Kidney capillary endothelial cell (primary cell): ENCODE data around the gene TRPC4.
"Not testable (repeated sequence)": the region's sequence is repeated elsewhere in the genome, so short reads cannot be mapped to it uniquely, and the experiment has no call there.

Experiments used
- DNase-seq: peaks from one replicate; pipeline ENCODE4 v3.0.0-alpha.2; 2018; ENCODE audit warnings: low spot score

Gene TRPC4

GRCh38 chr13:37816276-37816675 lies 53.3 kb downstream of the TRPC4 start:
- no peak for DNase-seq

- DNase-seq, result no peak
Measured at GRCh38 chr13:37811441-37811840, 58.1 kb downstream of the TRPC4 start.

- no peak for DNase-seq
Measured at GRCh38 chr13:37806666-37807065, 62.9 kb downstream of the TRPC4 start.

GRCh38 chr13:37797631-37798030 lies 71.9 kb downstream of the TRPC4 start:
- no peak for DNase-seq

- DNase-seq, result not testable (repeated sequence)
Measured at GRCh38 chr13:37796795-37797194, 72.8 kb downstream of the TRPC4 start.

GRCh38 chr13:37795326-37795725 lies 74.2 kb downstream of the TRPC4 start:
- no peak for DNase-seq

GRCh38 chr13:37791699-37792098 lies 77.9 kb downstream of the TRPC4 start:
- no peak for DNase-seq

GRCh38 chr13:37788346-37788745 lies 81.2 kb downstream of the TRPC4 start:
- no peak for DNase-seq

GRCh38 chr13:37777676-37778075 lies 91.9 kb downstream of the TRPC4 start:
- no peak for DNase-seq

GRCh38 chr13:37775871-37776270 lies 93.7 kb downstream of the TRPC4 start:
- no peak for DNase-seq

GRCh38 chr13:37772644-37773043 lies 96.9 kb downstream of the TRPC4 start:
- no peak for DNase-seq

- no peak for DNase-seq
Measured at GRCh38 chr13:37769545-37769944, 100.0 kb downstream of the TRPC4 start.

- DNase-seq, result no peak
Measured at GRCh38 chr13:37769078-37769477, 100.5 kb downstream of the TRPC4 start.

GRCh38 chr13:37766502-37766901 lies 103.1 kb downstream of the TRPC4 start:
- DNase-seq, result no peak

GRCh38 chr13:37755349-37755748 lies 114.2 kb downstream of the TRPC4 start:
- no peak for DNase-seq

GRCh38 chr13:37753776-37754175 lies 115.8 kb downstream of the TRPC4 start:
- no peak for DNase-seq

- DNase-seq, result no peak
Measured at GRCh38 chr13:37752146-37752545, 117.4 kb downstream of the TRPC4 start.

- DNase-seq, result no peak
Measured at GRCh38 chr13:37751025-37751424, 118.5 kb downstream of the TRPC4 start.

- no peak for DNase-seq
Measured at GRCh38 chr13:37748913-37749312, 120.7 kb downstream of the TRPC4 start.

GRCh38 chr13:37747071-37747612 lies 122.4 kb downstream of the TRPC4 start:
- DNase-seq, result no peak

- DNase-seq, result no peak
Measured at GRCh38 chr13:37741536-37741935, 128.0 kb downstream of the TRPC4 start.

- DNase-seq, result no peak
Measured at GRCh38 chr13:37736045-37736444, 133.5 kb downstream of the TRPC4 start.

GRCh38 chr13:37735293-37735692 lies 134.3 kb downstream of the TRPC4 start:
- no peak for DNase-seq

- DNase-seq, result no peak
Measured at GRCh38 chr13:37729876-37730275, 139.7 kb downstream of the TRPC4 start.
